Retinal pigment epithelial cell (primary cell): ENCODE results near the gene PACC1.

Source experiments
- DNase-seq: peaks from one replicate; pipeline ENCODE4 v3.0.0-alpha.2; 2010; ENCODE audit warnings: low read depth
- H3K4me3 ChIP-seq: 2 replicates; pipeline ENCODE4 v1.5.1; 2011; ENCODE audit warnings: mild to moderate bottlenecking, low read length, control low read depth, moderate library complexity
- TF ChIP-seq, protein P1 (sequence below): conservative IDR thresholded peaks from 2 replicates; pipeline ENCODE4 v1.5.1; 2011; ENCODE audit warnings: low read depth, low read length, control low read depth, inconsistent platforms

The PACC1 gene

DNA sequence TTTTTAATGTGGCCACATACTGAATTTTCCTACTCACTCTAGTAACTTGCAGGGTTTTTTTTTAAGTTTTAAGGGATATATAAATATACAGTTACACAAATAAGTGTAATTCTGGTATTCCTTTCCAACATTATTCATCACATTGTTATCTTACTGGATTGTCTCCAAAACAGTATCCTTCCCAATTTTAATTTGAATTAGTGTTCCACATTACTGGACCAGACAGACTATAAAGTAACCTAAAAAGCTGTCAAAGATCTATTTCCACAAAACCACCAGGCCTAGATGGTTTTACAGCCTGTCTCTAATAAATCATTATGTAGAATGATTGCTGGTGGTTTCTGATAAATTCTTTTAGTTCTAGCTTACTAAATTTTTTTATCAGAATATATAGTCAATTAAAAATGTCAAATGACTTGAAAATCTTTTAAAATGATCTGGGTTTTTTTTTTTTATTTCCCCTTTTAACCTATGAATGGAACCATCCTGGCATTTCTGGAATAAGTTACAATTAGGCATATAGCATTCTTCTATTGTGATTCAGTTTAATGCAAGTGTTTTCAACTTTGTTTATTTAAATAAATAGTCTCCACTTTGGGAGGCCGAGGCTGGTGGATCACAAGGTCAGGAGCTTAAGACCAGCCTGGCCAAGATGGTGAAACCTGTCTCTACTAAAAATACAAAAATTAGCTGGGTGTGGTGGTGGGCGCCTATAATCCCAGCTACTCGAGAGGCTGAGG lies 59.3 kb downstream of the PACC1 start:
- no peak for DNase-seq
- H3K4me3 ChIP-seq: no peak overlapping the region
- TF ChIP-seq, protein P1, sequence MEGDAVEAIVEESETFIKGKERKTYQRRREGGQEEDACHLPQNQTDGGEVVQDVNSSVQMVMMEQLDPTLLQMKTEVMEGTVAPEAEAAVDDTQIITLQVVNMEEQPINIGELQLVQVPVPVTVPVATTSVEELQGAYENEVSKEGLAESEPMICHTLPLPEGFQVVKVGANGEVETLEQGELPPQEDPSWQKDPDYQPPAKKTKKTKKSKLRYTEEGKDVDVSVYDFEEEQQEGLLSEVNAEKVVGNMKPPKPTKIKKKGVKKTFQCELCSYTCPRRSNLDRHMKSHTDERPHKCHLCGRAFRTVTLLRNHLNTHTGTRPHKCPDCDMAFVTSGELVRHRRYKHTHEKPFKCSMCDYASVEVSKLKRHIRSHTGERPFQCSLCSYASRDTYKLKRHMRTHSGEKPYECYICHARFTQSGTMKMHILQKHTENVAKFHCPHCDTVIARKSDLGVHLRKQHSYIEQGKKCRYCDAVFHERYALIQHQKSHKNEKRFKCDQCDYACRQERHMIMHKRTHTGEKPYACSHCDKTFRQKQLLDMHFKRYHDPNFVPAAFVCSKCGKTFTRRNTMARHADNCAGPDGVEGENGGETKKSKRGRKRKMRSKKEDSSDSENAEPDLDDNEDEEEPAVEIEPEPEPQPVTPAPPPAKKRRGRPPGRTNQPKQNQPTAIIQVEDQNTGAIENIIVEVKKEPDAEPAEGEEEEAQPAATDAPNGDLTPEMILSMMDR: no peak

DNA sequence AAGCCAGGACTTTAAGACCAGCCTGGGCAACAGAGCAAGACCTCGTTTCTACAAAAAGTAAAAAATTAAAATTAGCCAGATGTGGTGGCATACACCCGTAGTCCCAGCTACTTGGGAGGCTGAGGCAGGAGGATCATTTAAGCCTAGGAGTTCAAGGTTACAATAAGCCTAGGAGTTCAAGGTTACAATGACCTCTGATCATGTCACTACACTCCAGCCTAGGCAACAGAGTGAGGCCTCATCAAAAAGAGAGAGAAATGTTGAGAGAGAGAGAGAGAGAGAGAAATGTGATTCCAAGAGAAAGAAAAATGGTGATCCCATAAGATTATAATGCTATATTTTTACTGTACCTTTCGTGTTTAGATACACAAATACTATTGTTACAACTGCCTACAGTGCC lies 60.2 kb downstream of the PACC1 start:
- TF ChIP-seq, protein P1: no peak
- H3K4me3 ChIP-seq: no peak overlapping the region
- DNase-seq: no peak

DNA sequence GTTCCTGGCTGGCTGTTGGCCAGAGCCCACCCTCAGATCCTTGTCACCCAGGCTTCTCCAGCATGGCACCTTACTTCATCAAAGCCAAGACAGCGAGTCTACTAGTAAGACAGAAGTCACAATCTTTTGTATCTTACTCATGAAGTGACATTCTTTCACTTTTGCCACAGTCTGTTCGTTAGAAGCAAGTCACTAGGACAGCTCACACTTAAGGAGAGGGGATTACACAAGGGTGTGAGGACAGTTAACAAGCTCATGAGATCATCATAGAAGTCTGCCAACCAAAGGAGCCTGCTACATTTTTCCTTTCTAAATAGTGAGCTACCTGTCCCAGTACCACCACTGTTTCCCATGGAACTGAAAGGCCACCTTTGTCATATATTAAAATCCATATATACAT lies 61.5 kb downstream of the PACC1 start:
- TF ChIP-seq, protein P1: no peak

DNA sequence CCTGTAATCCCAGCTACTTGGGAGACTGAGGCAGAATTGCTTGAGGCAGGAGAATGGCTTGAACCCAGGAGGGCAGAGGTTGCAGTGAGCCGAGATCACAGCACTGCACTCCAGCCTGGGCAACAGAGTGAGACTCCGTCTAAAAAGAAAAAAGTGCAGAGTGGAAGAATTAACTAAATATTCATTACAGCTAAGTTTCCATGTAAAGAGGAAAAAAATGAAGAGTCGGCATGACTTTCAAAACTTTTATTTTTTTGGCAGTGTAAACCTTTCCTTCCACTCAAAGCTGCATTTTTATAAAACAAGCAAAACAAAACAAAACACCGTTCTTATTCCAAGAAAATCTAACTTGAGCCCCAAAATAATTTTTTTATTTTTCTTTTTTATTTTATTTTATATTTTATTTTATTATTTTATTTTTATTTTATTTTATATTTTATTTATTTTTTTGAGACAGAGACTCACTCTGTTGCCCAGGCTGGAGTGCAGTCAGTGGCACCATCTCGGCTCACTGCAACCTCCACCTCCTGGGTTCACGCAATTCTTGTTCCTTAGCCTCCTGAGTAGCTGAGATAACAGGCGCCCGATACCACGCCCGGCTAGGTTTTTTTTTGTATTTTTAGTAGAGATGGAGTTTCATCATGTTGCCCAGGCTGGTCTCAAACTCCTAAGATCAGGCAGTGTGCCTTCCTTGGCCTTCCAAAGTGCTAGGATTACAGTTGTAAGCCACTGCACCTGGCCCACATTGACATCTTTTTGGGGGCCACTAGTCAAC lies 62.9 kb downstream of the PACC1 start:
- no peak for DNase-seq
- TF ChIP-seq, protein P1: no peak
- H3K4me3 ChIP-seq: no peak overlapping the region

More for the DNA sequence above, 61.5 kb downstream of the PACC1 start:
- no peak for DNase-seq
- H3K4me3 ChIP-seq: no peak overlapping the region

DNA sequence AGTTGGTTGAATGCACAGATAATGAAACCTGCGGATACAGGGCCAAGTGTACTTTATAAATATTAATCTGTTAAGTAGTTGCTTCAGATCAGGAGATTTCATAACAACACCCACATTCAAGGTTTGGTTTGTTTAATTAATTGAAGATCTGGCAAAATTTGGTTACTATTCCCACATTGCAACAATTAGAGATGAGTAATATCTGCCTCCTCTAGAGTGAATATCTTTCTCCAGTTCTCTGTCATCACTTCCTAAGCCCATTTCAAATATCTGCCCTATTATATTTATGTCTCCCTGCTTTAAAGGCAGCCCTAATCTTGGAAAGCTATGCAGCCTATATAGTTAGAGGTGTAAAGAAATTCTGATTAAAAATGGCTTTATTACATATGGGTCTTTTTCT lies 68.1 kb downstream of the PACC1 start:
- H3K4me3 ChIP-seq: no peak overlapping the region
- DNase-seq: no peak
- TF ChIP-seq, protein P1: no peak

DNA sequence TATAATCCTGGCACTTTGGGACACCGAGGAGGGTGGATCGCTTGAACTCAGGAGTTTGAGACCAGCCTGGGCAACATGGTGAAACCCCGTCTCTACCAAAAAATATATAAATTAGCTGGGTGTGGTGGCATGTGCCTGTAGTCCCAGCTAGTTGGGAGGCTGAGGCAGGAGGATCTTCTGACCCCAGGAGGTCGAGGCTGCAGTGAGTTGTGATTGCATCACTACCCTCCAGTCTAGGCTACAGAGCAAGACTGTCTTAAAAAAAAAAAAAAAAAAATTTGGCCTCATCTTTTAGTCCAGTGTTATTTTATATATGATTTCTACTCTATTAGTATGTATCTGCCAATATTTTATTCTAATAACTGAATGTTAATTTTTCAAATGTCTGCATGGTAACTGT lies 69.8 kb downstream of the PACC1 start:
- TF ChIP-seq, protein P1: no peak
- DNase-seq: no peak
- H3K4me3 ChIP-seq: no peak overlapping the region

DNA sequence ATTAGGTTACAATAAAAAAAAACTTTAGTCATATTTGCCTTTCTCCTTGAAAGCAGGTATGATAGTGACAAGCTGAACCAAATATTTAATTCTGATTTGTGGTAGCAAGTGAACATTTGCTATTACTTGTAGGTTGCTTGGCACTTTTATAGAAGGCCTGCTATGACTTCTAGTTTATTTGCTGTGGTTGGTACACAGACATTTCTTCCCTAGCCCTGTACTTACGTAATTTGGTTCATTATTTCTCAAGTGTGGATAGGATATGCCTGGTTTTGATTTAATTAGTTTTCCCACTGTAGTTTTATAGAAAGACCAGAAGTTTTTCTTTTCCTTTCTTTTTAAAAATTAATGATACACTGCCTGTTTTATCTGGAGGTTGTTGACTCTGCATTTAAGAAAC lies 73.6 kb downstream of the PACC1 start:
- TF ChIP-seq, protein P1: no peak
- DNase-seq: no peak
- H3K4me3 ChIP-seq: no peak overlapping the region
